Astrocyte (in vitro differentiated cells and primary cell): ENCODE measurements around the gene ACSBG1. TPM values are rescaled to one million over a fixed set of nuclear protein-coding genes. Genes with fewer than 3 reads are reported as not detected.
A peak's percentile ranks its signal among the peaks of the same experiment; 100 is the strongest.

Experiments used
- DNase-seq: peaks from one replicate; pipeline ENCODE4 v3.0.0-alpha.2; 2010; ENCODE audit warnings: low read depth
- FAIRE-seq: peaks from 2 replicates; lab custom pipeline; 2011; peaks lifted over from hg19 to GRCh38; lab: Jason Lieb, UNC
- H2AFZ ChIP-seq: 2 replicates; pipeline ENCODE4 v1.6.0; 2012; ENCODE audit warnings: low read depth, low read length, inconsistent platforms
- H3K27ac ChIP-seq: 2 replicates; pipeline ENCODE4 v1.5.1; 2011; ENCODE audit warnings: low read depth, low read length, inconsistent platforms
- H3K27me3 ChIP-seq: 2 replicates; pipeline ENCODE4 v1.6.0; 2011; ENCODE audit warnings: low read length, inconsistent platforms; ENCODE audit not compliant: insufficient read depth
- H3K36me3 ChIP-seq: 2 replicates; pipeline ENCODE4 v1.5.1; 2011; ENCODE audit warnings: low read length, inconsistent platforms; ENCODE audit not compliant: insufficient read depth
- H3K4me1 ChIP-seq: 2 replicates; pipeline ENCODE4 v1.5.1; 2011; ENCODE audit warnings: low read length, inconsistent platforms; ENCODE audit not compliant: insufficient read depth
- H3K4me2 ChIP-seq: 2 replicates; pipeline ENCODE4 v1.6.0; 2012; ENCODE audit warnings: low read length, inconsistent platforms
- H3K4me3 ChIP-seq: 2 replicates; pipeline ENCODE4 v1.5.1; 2011; ENCODE audit warnings: low read depth, mild to moderate bottlenecking, low read length, inconsistent platforms; ENCODE audit not compliant: insufficient read depth
- H3K79me2 ChIP-seq: 2 replicates; pipeline ENCODE4 v1.6.0; 2012; ENCODE audit warnings: mild to moderate bottlenecking, low read length, inconsistent platforms; ENCODE audit not compliant: insufficient read depth
- H3K9ac ChIP-seq: 2 replicates; pipeline ENCODE4 v1.6.0; 2012; ENCODE audit warnings: mild to moderate bottlenecking, low read length, inconsistent platforms
- H3K9me3 ChIP-seq: 2 replicates; pipeline ENCODE4 v1.5.1; 2012; ENCODE audit warnings: low read depth, mild to moderate bottlenecking, low read length, inconsistent platforms; ENCODE audit not compliant: insufficient read depth
- H4K20me1 ChIP-seq: 2 replicates; pipeline ENCODE4 v1.6.0; 2012; ENCODE audit warnings: low read length, inconsistent platforms; ENCODE audit not compliant: insufficient read depth
- H3K27ac Mint-ChIP-seq: one replicate; pipeline ENCODE4 v1.8.0; 2021; ENCODE audit warnings: mild to moderate bottlenecking, mixed read lengths; ENCODE audit not compliant: unreplicated experiment
- H3K27me3 Mint-ChIP-seq: one replicate; pipeline ENCODE4 v1.8.0; 2021; ENCODE audit warnings: low read depth, mixed read lengths; ENCODE audit not compliant: unreplicated experiment
- H3K36me3 Mint-ChIP-seq: one replicate; pipeline ENCODE4 v1.8.0; 2021; ENCODE audit warnings: low read depth, mixed read lengths; ENCODE audit not compliant: unreplicated experiment
- H3K4me1 Mint-ChIP-seq: one replicate; pipeline ENCODE4 v1.8.0; 2021; ENCODE audit warnings: low read depth, mixed read lengths; ENCODE audit not compliant: unreplicated experiment
- H3K4me3 Mint-ChIP-seq: one replicate; pipeline ENCODE4 v1.8.0; 2021; ENCODE audit warnings: mild to moderate bottlenecking, moderate library complexity, mixed read lengths; ENCODE audit not compliant: unreplicated experiment
- H3K9me3 Mint-ChIP-seq: one replicate; pipeline ENCODE4 v1.8.0; 2021; ENCODE audit warnings: mild to moderate bottlenecking, mixed read lengths; ENCODE audit not compliant: unreplicated experiment
- EZH2 ChIP-seq: IDR thresholded peaks from 2 replicates; pipeline ENCODE4 v1.6.1; 2012; ENCODE audit warnings: mild to moderate bottlenecking, low read length, inconsistent platforms; ENCODE audit not compliant: insufficient read depth
- total RNA-seq: library from RNA; stranded (reverse); gene quantifications from 2 replicates; pipeline ENCODE4 v1.2.1, GENCODE V29; 2021
- TF ChIP-seq, protein P1 (sequence below): IDR thresholded peaks from 2 replicates; pipeline ENCODE4 v1.5.1; 2011; ENCODE audit warnings: low read depth, mild to moderate bottlenecking, inconsistent platforms, low read length, moderate library complexity; ENCODE audit not compliant: insufficient read depth

ACSBG1 gene
- total RNA-seq, 1 donor from 2014 or later: not detected

DNA sequence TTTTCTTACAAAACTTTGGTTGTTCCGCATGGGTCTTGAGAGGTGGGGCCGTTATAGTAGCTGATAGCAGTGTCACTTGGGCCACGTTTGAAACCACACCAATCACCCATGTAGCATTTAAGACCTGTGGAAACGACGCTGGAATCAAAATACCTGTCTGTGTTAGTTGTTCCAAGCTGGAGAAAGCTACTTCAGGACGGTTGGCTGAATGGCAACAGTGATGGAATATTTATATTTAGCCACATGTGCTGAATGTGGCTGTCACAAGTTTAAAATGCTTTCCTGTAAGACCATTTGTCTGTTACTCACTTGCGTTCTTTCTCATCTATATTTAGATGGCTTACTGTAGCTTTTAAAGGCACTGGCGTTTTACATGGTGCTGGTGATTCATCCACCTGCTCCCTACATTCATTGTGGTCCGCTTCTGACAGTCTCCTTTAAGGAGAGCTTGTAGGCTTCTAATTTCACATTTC lies 31.4 kb upstream of the ACSBG1 start:
- H3K27me3 ChIP-seq: no peaks in the 10 kb centered on the region
- no peak for TF ChIP-seq EZH2
- TF ChIP-seq, protein P1, sequence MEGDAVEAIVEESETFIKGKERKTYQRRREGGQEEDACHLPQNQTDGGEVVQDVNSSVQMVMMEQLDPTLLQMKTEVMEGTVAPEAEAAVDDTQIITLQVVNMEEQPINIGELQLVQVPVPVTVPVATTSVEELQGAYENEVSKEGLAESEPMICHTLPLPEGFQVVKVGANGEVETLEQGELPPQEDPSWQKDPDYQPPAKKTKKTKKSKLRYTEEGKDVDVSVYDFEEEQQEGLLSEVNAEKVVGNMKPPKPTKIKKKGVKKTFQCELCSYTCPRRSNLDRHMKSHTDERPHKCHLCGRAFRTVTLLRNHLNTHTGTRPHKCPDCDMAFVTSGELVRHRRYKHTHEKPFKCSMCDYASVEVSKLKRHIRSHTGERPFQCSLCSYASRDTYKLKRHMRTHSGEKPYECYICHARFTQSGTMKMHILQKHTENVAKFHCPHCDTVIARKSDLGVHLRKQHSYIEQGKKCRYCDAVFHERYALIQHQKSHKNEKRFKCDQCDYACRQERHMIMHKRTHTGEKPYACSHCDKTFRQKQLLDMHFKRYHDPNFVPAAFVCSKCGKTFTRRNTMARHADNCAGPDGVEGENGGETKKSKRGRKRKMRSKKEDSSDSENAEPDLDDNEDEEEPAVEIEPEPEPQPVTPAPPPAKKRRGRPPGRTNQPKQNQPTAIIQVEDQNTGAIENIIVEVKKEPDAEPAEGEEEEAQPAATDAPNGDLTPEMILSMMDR: no peak
- peaks cover 2% of the 10 kb centered on the region for H3K4me1 Mint-ChIP-seq
- no peak overlapping the region for H3K4me3 Mint-ChIP-seq
- H3K79me2 ChIP-seq: no peaks in the 10 kb centered on the region
- H3K27me3 Mint-ChIP-seq: peaks cover 38% of the 10 kb centered on the region
- H3K4me3 ChIP-seq: no peak overlapping the region
- no peaks in the 10 kb centered on the region for H3K9me3 Mint-ChIP-seq
- no peak for FAIRE-seq
- no peak overlapping the region for H2AFZ ChIP-seq
- peak overlapping the region; percentile 85 for H3K4me2 ChIP-seq
- no peaks in the 10 kb centered on the region for H3K36me3 Mint-ChIP-seq
- H3K27ac Mint-ChIP-seq: no peak overlapping the region
- no peak overlapping the region for H3K27ac ChIP-seq
- H3K9ac ChIP-seq: no peak overlapping the region
- H4K20me1 ChIP-seq: no peaks in the 10 kb centered on the region
- peaks cover 9% of the 10 kb centered on the region for H3K4me1 ChIP-seq
- no peaks in the 10 kb centered on the region for H3K36me3 ChIP-seq
- peak; percentile 85 for DNase-seq
- H3K9me3 ChIP-seq: no peaks in the 10 kb centered on the region

- Mint-ChIP-seq H3K9me3 (peaks cover 5% of the 10 kb centered on the region), H3K36me3 (no peaks in the 10 kb centered on the region), H3K4me3 (no peak overlapping the region), H3K4me1 (peaks cover 2% of the 10 kb centered on the region), H3K27me3 (peaks cover 37% of the 10 kb centered on the region), H3K27ac (no peak overlapping the region)
- Histone ChIP-seq H3K27me3 (no peaks in the 10 kb centered on the region), H3K4me2 (peak overlapping the region; percentile 85), H3K36me3 (no peaks in the 10 kb centered on the region), H3K4me3 (peak overlapping the region; percentile 53), H2AFZ (peak overlapping the region; percentile 90), H3K27ac (no peak overlapping the region), H4K20me1 (no peaks in the 10 kb centered on the region), H3K9ac (peak overlapping the region; percentile 51), H3K9me3 (no peaks in the 10 kb centered on the region), H3K79me2 (no peaks in the 10 kb centered on the region), H3K4me1 (peaks cover 9% of the 10 kb centered on the region)
- TF ChIP-seq, protein P1: no peak
- no peak for TF ChIP-seq EZH2
- no peak for FAIRE-seq
- no peak for DNase-seq
These were observed 30.7 kb upstream of the ACSBG1 start for GRCh38 chr15:78265137-78265460.

DNA sequence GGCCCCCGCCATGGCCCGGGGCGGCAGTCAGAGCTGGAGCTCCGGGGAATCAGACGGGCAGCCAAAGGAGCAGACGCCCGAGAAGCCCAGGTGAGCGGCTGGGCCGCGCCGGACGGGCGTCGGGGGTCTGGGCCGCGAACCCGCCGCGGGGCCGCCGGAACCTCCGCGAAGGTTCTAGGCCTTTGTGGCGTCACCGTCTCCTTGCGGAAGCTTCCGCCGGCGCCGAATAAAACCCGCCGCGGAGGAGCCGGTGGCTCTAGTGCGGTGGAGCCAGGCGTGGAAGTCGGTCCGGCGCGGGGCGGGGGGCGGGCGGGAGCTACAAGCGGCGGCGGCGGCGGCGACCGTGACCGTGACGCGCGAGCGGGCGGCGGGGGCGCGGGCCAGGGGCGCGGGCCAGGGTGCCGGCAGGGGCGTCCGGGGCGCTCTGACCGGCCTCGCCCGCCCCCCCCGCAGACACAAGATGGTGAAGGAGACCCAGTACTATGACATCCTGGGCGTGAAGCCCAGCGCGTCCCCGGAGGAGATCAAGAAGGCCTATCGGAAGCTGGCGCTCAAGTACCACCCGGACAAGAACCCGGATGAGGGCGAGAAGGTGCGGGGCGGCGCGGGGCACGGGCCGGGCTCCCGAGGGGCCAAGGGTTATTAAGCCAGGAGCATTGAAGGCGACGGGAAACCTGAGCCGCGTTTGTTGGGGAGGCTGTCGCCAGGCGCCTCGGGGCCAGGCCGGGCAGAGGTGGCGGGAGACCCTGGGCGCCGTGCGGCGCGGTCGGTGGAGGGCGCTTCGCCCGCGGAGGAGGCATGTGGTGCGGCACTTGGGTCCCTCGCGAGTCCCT lies 30.2 kb upstream of the ACSBG1 start, which contains the start of gene DNAJA4:
DNAJA4 (plus strand) TSS at position 259 of the 833 bp plus-strand sequence; CDS start at position 461, 202 bp downstream.
- peaks cover 9% of the 10 kb centered on the region for H3K4me1 ChIP-seq
- peak within 1 kb of the TSS; percentile 51 for H3K9ac ChIP-seq
- no peaks in the 10 kb centered on the region for H3K27me3 ChIP-seq
- DNase-seq: peak; percentile 31
- peaks cover 35% of the 10 kb centered on the region for H3K27me3 Mint-ChIP-seq
- no peak for FAIRE-seq
- peaks cover 2% of the 10 kb centered on the region for H3K4me1 Mint-ChIP-seq
- no peak within 1 kb of the TSS for H3K27ac ChIP-seq
- no peaks in the 10 kb centered on the region for H4K20me1 ChIP-seq
- no peak within 1 kb of the TSS for H3K4me3 Mint-ChIP-seq
- no peak within 1 kb of the TSS for H3K27ac Mint-ChIP-seq
- H3K79me2 ChIP-seq: no peaks in the 10 kb centered on the region
- H2AFZ ChIP-seq: peak within 1 kb of the TSS; percentile 90
- no peaks in the 10 kb centered on the region for H3K9me3 ChIP-seq
- peak within 1 kb of the TSS; percentile 85 for H3K4me2 ChIP-seq
- peaks cover 7% of the 10 kb centered on the region for H3K9me3 Mint-ChIP-seq
- peak within 1 kb of the TSS; percentile 53 for H3K4me3 ChIP-seq
- no peak for TF ChIP-seq EZH2
- TF ChIP-seq, protein P1: no peak
- no peaks in the 10 kb centered on the region for H3K36me3 ChIP-seq
- no peaks in the 10 kb centered on the region for H3K36me3 Mint-ChIP-seq
